ENCODE measurements around the gene SLC15A4.
"Not testable (repeated sequence)": the region's sequence is repeated elsewhere in the genome, so short reads cannot be mapped to it uniquely, and the experiment has no call there.

The SLC15A4 gene

GRCh38 chr12:128843538-128843937, 19.8 kb upstream of the SLC15A4 start:
- DNase-seq (ENCODE audit: low read depth) = no peak
- H3K4me3 ChIP-seq (ENCODE audit: low read depth, low read length) = no peak overlapping the region
- in situ Hi-C loops (cut with HindIII; ENCODE audit: low sequenced_read_pairs) = no loop called here
- TF ChIP-seq CTCF (IDR thresholded peaks at IDR 0.05; ENCODE audit: low read depth, low read length, missing control alignments) = no peak

DNA sequence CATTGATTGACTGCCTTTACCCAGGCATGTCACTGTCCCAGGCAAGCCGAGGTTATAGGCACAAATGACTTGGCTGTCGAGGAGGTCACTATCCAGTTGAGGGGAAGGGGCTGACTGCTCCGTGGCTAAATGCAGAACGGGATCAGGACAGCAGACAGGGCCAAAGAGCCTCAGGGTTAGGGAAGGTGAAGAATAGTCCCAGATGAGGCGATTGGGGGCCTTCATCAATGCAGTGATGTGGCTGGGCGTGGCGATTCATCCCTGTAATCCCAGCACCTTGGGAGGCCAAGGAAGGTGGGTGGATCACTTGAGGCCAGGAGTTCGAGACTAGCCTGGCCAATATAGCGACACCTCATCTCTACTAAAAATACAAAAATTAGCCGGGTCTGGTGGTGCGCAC, 18.8 kb upstream of the SLC15A4 start:
- no peak overlapping the region for H3K4me3 ChIP-seq (ENCODE audit: low read depth, low read length)
- in situ Hi-C loops (cut with HindIII; ENCODE audit: low sequenced_read_pairs) = no loop called here
- no peak for DNase-seq (ENCODE audit: low read depth)
- no peak for TF ChIP-seq CTCF (IDR thresholded peaks at IDR 0.05; ENCODE audit: low read depth, low read length, missing control alignments)

- TF ChIP-seq CTCF (IDR thresholded peaks at IDR 0.05; ENCODE audit: low read depth, low read length, missing control alignments) = no peak
- H3K4me3 ChIP-seq (ENCODE audit: low read depth, low read length) = no peak overlapping the region
- in situ Hi-C loops (cut with HindIII; ENCODE audit: low sequenced_read_pairs) = no loop called here
- no peak for DNase-seq (ENCODE audit: low read depth)
Measured at GRCh38 chr12:128840862-128841468, 17.2 kb upstream of the SLC15A4 start.

DNA sequence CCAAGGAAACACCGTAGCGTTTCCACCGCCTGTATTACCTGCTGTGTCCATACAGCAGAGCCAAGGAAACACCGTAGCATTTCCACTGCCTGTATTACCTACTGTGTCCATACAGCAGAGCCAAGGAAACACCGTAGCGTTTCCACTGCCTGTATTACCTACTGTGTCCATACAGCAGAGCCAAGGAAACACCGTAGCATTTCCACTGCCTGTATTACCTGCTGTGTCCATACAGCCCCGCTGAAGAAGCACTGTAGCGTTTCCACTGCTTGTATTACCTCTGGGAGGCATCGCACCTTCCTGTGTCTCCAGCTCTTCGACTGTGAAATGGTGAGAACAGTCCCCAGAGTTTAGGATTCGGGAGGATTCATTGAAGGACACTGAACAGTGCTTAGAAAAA, 16.1 kb upstream of the SLC15A4 start:
- H3K4me3 ChIP-seq (ENCODE audit: low read depth, low read length); in situ Hi-C loops (cut with HindIII; ENCODE audit: low sequenced_read_pairs); DNase-seq (ENCODE audit: low read depth): not testable (repeated sequence)

- TF ChIP-seq CTCF (IDR thresholded peaks at IDR 0.05; ENCODE audit: low read depth, low read length, missing control alignments) = no peak
- in situ Hi-C loops (cut with HindIII; ENCODE audit: low sequenced_read_pairs) = no loop called here
- DNase-seq (ENCODE audit: low read depth) = no peak
- no peak overlapping the region for H3K4me3 ChIP-seq (ENCODE audit: low read depth, low read length)
Measured at GRCh38 chr12:128833418-128833817, 9.7 kb upstream of the SLC15A4 start.

DNA sequence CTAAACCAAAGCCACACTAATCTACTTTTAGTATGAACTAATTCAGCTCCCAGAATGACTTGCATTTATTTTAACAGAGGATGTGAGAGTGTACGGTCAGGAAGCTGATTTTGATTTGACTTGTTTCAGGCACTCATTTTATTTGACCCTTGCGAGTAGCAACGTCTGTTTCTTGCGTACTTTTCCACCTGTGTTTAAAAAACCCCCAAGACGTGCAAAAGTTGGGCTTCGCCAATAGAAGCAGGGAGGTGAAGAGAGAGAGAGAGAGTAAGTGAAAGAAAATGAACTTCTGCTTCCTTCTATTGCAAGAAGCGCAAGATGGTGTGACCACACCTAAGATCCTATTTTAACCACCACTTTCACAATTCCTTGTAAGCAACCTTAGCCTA, 6.7 kb upstream of the SLC15A4 start:
- no peak for DNase-seq (ENCODE audit: low read depth)
- in situ Hi-C loops (cut with HindIII; ENCODE audit: low sequenced_read_pairs) = no loop called here
- no peak for TF ChIP-seq CTCF (IDR thresholded peaks at IDR 0.05; ENCODE audit: low read depth, low read length, missing control alignments)
- no peak overlapping the region for H3K4me3 ChIP-seq (ENCODE audit: low read depth, low read length)

DNA sequence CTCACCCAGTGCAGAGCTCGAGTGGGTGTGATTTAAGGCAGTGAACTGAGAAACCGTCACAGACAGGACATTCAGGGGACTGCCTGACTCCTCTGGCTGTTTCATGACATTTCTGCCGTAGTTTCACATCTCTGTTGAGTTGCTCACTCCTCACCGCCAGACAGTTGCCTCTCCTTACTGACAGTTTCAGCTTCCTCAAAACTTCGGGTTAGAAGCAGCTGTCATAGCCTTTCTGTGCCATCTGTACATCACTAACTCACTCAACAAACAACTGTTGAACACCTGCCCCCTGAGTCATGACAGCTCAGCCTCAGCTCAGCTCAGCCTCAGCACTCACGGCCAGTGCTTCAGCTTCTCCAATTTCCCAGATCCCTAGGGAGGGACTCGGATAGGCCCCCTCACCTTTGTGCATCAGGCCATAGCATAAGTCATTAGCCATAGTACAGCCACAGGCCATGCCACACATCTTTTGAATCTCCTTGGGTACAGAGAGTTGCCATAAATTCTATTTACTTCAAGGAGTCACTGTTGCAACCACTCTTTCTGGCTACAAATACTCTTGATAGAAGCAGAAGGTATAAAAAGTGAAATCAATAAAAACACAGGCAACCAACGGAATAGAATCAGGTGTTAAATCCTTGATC, 6.2 kb upstream of the SLC15A4 start:
- in situ Hi-C loops (cut with HindIII; ENCODE audit: low sequenced_read_pairs) = no loop called here
- DNase-seq (ENCODE audit: low read depth) = no peak
- no peak for TF ChIP-seq CTCF (IDR thresholded peaks at IDR 0.05; ENCODE audit: low read depth, low read length, missing control alignments)
- no peak overlapping the region for H3K4me3 ChIP-seq (ENCODE audit: low read depth, low read length)
